CMK (cell line): ENCODE data around the gene IVNS1ABP.
"Not testable (repeated sequence)": the region's sequence is repeated elsewhere in the genome, so short reads cannot be mapped to it uniquely, and the experiment has no call there.

Source experiments
- DNase-seq: peaks from one replicate; pipeline ENCODE4 v3.0.0-alpha.2; 2010; ENCODE audit warnings: low read depth

Gene IVNS1ABP

GRCh38 chr1:185317034-185317885, at the start of gene IVNS1ABP:
IVNS1ABP (minus strand) TSS chr1:185317243; CDS start chr1:185309493, 7,750 bp downstream.
- peak; percentile 98 for DNase-seq

- DNase-seq: no peak
Observed at GRCh38 chr1:185365951-185366350, 48.9 kb upstream of the IVNS1ABP start.

GRCh38 chr1:185364528-185364927, 47.5 kb upstream of the IVNS1ABP start:
- not testable (repeated sequence) for DNase-seq

- DNase-seq: no peak
Observed at GRCh38 chr1:185363205-185363604, 46.2 kb upstream of the IVNS1ABP start.

GRCh38 chr1:185360714-185361113, 43.7 kb upstream of the IVNS1ABP start:
- no peak for DNase-seq

- DNase-seq: no peak
Observed at GRCh38 chr1:185358957-185359356, 41.9 kb upstream of the IVNS1ABP start.

- DNase-seq: no peak
Observed at GRCh38 chr1:185355947-185356346, 38.9 kb upstream of the IVNS1ABP start.

GRCh38 chr1:185353124-185353523, 36.1 kb upstream of the IVNS1ABP start:
- DNase-seq: no peak

- no peak for DNase-seq
Observed at GRCh38 chr1:185351734-185352466, 34.9 kb upstream of the IVNS1ABP start.

- DNase-seq: no peak
Observed at GRCh38 chr1:185350027-185350442, 33.0 kb upstream of the IVNS1ABP start.

- DNase-seq: no peak
Observed at GRCh38 chr1:185349556-185349955, 32.5 kb upstream of the IVNS1ABP start.

- no peak for DNase-seq
Observed at GRCh38 chr1:185348985-185349384, 31.9 kb upstream of the IVNS1ABP start.

- no peak for DNase-seq
Observed at GRCh38 chr1:185348296-185348695, 31.3 kb upstream of the IVNS1ABP start.

GRCh38 chr1:185345913-185346720, 29.1 kb upstream of the IVNS1ABP start:
- DNase-seq: no peak

GRCh38 chr1:185343306-185343705, 26.3 kb upstream of the IVNS1ABP start:
- no peak for DNase-seq

- no peak for DNase-seq
Observed at GRCh38 chr1:185342672-185343259, 25.7 kb upstream of the IVNS1ABP start.

- no peak for DNase-seq
Observed at GRCh38 chr1:185342017-185342416, 25.0 kb upstream of the IVNS1ABP start.

- DNase-seq: no peak
Observed at GRCh38 chr1:185341196-185341781, 24.2 kb upstream of the IVNS1ABP start.

- no peak for DNase-seq
Observed at GRCh38 chr1:185338719-185339622, 21.9 kb upstream of the IVNS1ABP start.

- no peak for DNase-seq
Observed at GRCh38 chr1:185337246-185337645, 20.2 kb upstream of the IVNS1ABP start.
